Measurements from ENCODE around the gene RSAD2. TPM values are rescaled to one million over a fixed set of nuclear protein-coding genes. Genes with fewer than 3 reads are reported as not detected.

RSAD2 gene
- total and polyA plus RNA-seq, 2 of the 4 experiments (the other 2 are of a cell fraction): not detected

GRCh38 chr2:6919901-6920742 is 42.5 kb downstream of the RSAD2 start:
- Histone ChIP-seq H2BK120ac (ENCODE audit: low read depth, low read length) (no peak overlapping the region), H2AK5ac (ENCODE audit: low read depth, low read length) (no peak overlapping the region), H3K9me1 (ENCODE audit: insufficient read depth, low read length) (no peaks in the 10 kb centered on the region), H2AFZ (replicated peaks; ENCODE audit: low read length, poor library complexity) (no peak overlapping the region), H3K4me3 (ENCODE audit: insufficient read depth, low read depth, low read length) (no peak overlapping the region), H3K23ac (ENCODE audit: low read depth, low read length) (no peak overlapping the region), H4K8ac (ENCODE audit: low read depth in 2 of 2, low read length in 2 of 2) (no peak overlapping the region), H3K56ac (ENCODE audit: extremely low read depth, insufficient read depth, low read length) (no peak overlapping the region), H2BK20ac (ENCODE audit: low read depth, low read length) (no peak overlapping the region), H3K4ac (ENCODE audit: low read depth, low read length) (no peak overlapping the region), H3K36me3 (ENCODE audit: control insufficient read depth, insufficient read depth, low read length) (no peaks in the 10 kb centered on the region), H3K9me3 (ENCODE audit: control insufficient read depth, insufficient read depth, low read length) (peaks cover 4% of the 10 kb centered on the region; the same call in 1 of the 2 replicates), H3K27me3 (ENCODE audit: control insufficient read depth, insufficient read depth, low read length) (peaks cover 15% of the 10 kb centered on the region), H4K20me1 (ENCODE audit: insufficient read depth, low read length) (no peaks in the 10 kb centered on the region), H3K9ac (ENCODE audit: low read depth, low read length) (no peak overlapping the region), H3K18ac (ENCODE audit: low read depth, low read length) (no peak overlapping the region), H2BK15ac (ENCODE audit: low read depth, low read length) (no peak overlapping the region), H3K4me1 (ENCODE audit: control insufficient read depth, insufficient read depth, low read length) (no peaks in the 10 kb centered on the region), H3K79me1 (ENCODE audit: low read depth in 1 of 2, low read length in 2 of 2) (no peaks in the 10 kb centered on the region), H3K4me2 (ENCODE audit: low read depth, low read length) (no peak overlapping the region), H2BK5ac (ENCODE audit: low read depth, low read length, poor library complexity, severe bottlenecking) (no peak overlapping the region), H3K27ac (ENCODE audit: insufficient read depth, low read length) (no peak overlapping the region), H2AK9ac (replicated peaks; ENCODE audit: low read depth, low read length, poor library complexity) (no peak overlapping the region), H4K91ac (ENCODE audit: insufficient read depth, low read depth, low read length) (no peak overlapping the region), H4K5ac (ENCODE audit: low read depth, low read length) (no peak overlapping the region), H3K14ac (replicated peaks; ENCODE audit: low read depth, low read length) (no peak overlapping the region)
- DNase-seq (no peak), ATAC-seq (ENCODE audit: low read depth) (no peak)
- ChIA-PET CTCF (no interaction called here), POLR2A (ENCODE audit: unreplicated experiment) (no interaction called here)
- WGBS, 2 experiments (ENCODE audit: extremely low coverage in 2 of 2, insufficient read length in 1 of 2): no CpG with 5 or more reads among the region's 12 CpGs
- intact Hi-C loops (cut with micrococcal nuclease) (loop anchor here (5.0 kb wide), 1 partner anchor 122 kb away; no protein-coding TSS in a partner anchor), in situ Hi-C loops (cut with MboI; ENCODE audit: low sequenced_read_pairs) (no loop called here), dilution Hi-C loops (cut with HindIII; ENCODE audit: low sequenced_read_pairs, unreplicated experiment) (no loop called here)
- TF ChIP-seq CTCF (conservative IDR thresholded peaks at IDR 0.05; ENCODE audit: low read depth, low read length) (no peak), BHLHE40 (IDR thresholded peaks at IDR 0.05; ENCODE audit: low read depth, low read length) (no peak), MAFK (IDR thresholded peaks at IDR 0.05; ENCODE audit: low read depth, low read length) (no peak), RCOR1 (IDR thresholded peaks at IDR 0.05; ENCODE audit: insufficient replicate concordance, low read length) (no peak), MAZ (IDR thresholded peaks at IDR 0.05; ENCODE audit: borderline replicate concordance, low read depth, low read length) (no peak), POLR2A (IDR thresholded peaks at IDR 0.05; ENCODE audit: low read depth, low read length) (no peak), CEBPB (IDR thresholded peaks at IDR 0.05; ENCODE audit: low read depth, low read length) (no peak)
- BruUV-seq (replicated peaks): no TSS peak

Measured in IMR-90 (cell line).